ENCODE data around the gene BMI1. TPM values are rescaled to one million over a fixed set of nuclear protein-coding genes. Genes with fewer than 3 reads are reported as not detected.

Gene BMI1
- total RNA-seq, 1 experiment from 2014 or later, result 6.8 TPM

- Histone ChIP-seq H3K14ac (ENCODE audit: insufficient read depth, low read length) (no peak overlapping the region), H3K4ac (ENCODE audit: low read depth, low read length) (no peak overlapping the region), H4K8ac (replicated peaks; ENCODE audit: insufficient read length, low read depth, low read length) (no peak overlapping the region), H3K9ac (ENCODE audit: extremely low read depth, insufficient read length, low read length) (no peak overlapping the region), H3K27me3 (ENCODE audit: insufficient read depth, low read length) (no peaks in the 10 kb centered on the region), H2BK12ac (ENCODE audit: insufficient read length, low read depth, low read length) (no peak overlapping the region), H3K23ac (ENCODE audit: insufficient read length, low read depth, low read length) (no peak overlapping the region), H3K18ac (ENCODE audit: insufficient read length, low read depth, low read length) (no peak overlapping the region), H4K91ac (ENCODE audit: insufficient read length, low read depth, low read length) (no peak overlapping the region), H3K4me1 (ENCODE audit: insufficient read depth, low read length) (no peaks in the 10 kb centered on the region), H3K23me2 (ENCODE audit: insufficient read length, low read depth, low read length, poor library complexity, severe bottlenecking) (no peaks in the 10 kb centered on the region), H4K20me1 (ENCODE audit: control insufficient read depth, insufficient read depth, insufficient read length) (no peaks in the 10 kb centered on the region), H2AFZ (ENCODE audit: low read length) (no peak overlapping the region), H3K27ac (ENCODE audit: insufficient read length, low read depth, low read length) (no peak overlapping the region), H3K56ac (ENCODE audit: insufficient read length, low read depth, low read length) (no peak overlapping the region), H3K9me3 (ENCODE audit: control insufficient read depth, low read depth, low read length) (no peaks in the 10 kb centered on the region), H2BK15ac (ENCODE audit: low read depth, low read length) (no peak overlapping the region), H2AK5ac (ENCODE audit: insufficient read length, low read length) (no peak overlapping the region), H3K79me2 (ENCODE audit: insufficient read depth, low read length) (no peaks in the 10 kb centered on the region), H3T11ph (ENCODE audit: low read length) (no peak overlapping the region), H2BK20ac (ENCODE audit: low read depth, low read length, poor library complexity, severe bottlenecking) (no peak overlapping the region), H2BK5ac (ENCODE audit: insufficient read length, low read length) (no peak overlapping the region), H3K4me2 (ENCODE audit: insufficient read depth, insufficient read length, low read length) (no peak overlapping the region), H3K79me1 (ENCODE audit: insufficient read depth, low read depth, low read length, poor library complexity, severe bottlenecking) (no peaks in the 10 kb centered on the region), H4K5ac (ENCODE audit: insufficient read length, low read depth, low read length) (no peak overlapping the region), H2BK120ac (ENCODE audit: low read depth, low read length, poor library complexity, severe bottlenecking) (no peak overlapping the region)
- H3K27ac Mint-ChIP-seq, result no peak overlapping the region
- peaks cover 0 to 5% of the 10 kb centered on the region in 2 experiments; a peak in 1 of 5 replicates for H3K9me3 Mint-ChIP-seq
- no CpG with 5 or more reads among the region's 2 CpGs for WGBS (ENCODE audit: extremely low coverage, insufficient read length, low lambda C conversion rate)
- H3K4me3 Mint-ChIP-seq, result no peak overlapping the region
- no peaks in the 10 kb centered on the region for H3K36me3 Mint-ChIP-seq (ENCODE audit: insufficient read depth in 1 of 3, low read depth in 3 of 3)
- peaks cover 32% of the 10 kb centered on the region for H3K27me3 Mint-ChIP-seq (ENCODE audit: low read depth)
- DNase-seq, result no peak
- no peaks in the 10 kb centered on the region for H3K4me1 Mint-ChIP-seq
- TF ChIP-seq, protein P1, sequence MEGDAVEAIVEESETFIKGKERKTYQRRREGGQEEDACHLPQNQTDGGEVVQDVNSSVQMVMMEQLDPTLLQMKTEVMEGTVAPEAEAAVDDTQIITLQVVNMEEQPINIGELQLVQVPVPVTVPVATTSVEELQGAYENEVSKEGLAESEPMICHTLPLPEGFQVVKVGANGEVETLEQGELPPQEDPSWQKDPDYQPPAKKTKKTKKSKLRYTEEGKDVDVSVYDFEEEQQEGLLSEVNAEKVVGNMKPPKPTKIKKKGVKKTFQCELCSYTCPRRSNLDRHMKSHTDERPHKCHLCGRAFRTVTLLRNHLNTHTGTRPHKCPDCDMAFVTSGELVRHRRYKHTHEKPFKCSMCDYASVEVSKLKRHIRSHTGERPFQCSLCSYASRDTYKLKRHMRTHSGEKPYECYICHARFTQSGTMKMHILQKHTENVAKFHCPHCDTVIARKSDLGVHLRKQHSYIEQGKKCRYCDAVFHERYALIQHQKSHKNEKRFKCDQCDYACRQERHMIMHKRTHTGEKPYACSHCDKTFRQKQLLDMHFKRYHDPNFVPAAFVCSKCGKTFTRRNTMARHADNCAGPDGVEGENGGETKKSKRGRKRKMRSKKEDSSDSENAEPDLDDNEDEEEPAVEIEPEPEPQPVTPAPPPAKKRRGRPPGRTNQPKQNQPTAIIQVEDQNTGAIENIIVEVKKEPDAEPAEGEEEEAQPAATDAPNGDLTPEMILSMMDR (conservative IDR thresholded peaks at IDR 0.05), result no peak
Observed at GRCh38 chr10:22308390-22308789, 12.5 kb upstream of the BMI1 start.
